ENCODE data around the gene MAB21L2.
"Not testable (repeated sequence)": the region's sequence is repeated elsewhere in the genome, so short reads cannot be mapped to it uniquely, and the experiment has no call there.

Gene MAB21L2

DNA sequence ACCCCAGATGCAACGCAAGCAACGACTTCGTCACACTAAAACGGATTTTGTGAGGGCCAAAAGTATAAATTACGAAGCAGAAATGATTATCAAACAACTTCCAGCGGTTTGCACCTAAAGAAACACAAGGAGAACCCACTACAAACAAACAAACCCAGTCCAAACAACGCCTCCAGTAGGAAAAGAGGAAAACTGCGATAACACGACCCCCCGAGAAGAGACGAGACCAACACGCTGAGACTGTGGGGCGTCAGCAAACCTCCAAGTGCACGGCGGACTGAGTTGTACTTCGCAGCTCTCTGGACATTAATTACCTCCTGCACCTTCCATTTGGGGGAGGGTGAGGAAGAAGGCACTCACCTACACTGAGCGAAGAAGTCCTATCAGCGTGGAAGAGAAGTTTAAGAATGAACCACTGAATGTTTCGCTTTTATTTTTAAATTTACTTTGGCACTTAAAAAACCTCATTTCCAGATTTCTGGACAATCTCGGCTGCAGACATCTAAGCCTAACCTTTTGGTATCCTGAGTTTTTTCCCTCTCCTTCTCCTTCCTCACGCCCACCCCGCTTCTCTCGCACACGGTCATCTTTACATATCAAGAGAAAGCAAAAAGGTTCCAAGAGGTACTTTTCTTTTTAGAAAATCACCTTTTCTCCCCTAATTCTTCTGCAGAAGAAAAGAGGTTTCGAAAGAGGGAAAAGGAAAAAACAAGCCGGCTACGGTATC, at the start of gene MAB21L2:
Gene MAB21L2 (plus strand): TSS at position 6 of the 727 bp plus-strand sequence. CDS start 879 bp downstream, outside the sequence.
- Histone ChIP-seq H3K9me2 (replicated peaks; ENCODE audit: low read depth, low read length) (no peaks in the 10 kb centered on the region), H3K9me3 (ENCODE audit: insufficient read depth, low read depth, low read length) (no peaks in the 10 kb centered on the region), H4K20me1 (ENCODE audit: insufficient read depth, low read length, poor library complexity, severe bottlenecking) (no peaks in the 10 kb centered on the region), H2AFZ (ENCODE audit: low read length) (no peak within 1 kb of the TSS), H3K4me1 (ENCODE audit: insufficient read depth, low read length, poor library complexity, severe bottlenecking) (no peaks in the 10 kb centered on the region), H3K27me3 (ENCODE audit: insufficient read depth, low read length, poor library complexity, severe bottlenecking) (no peaks in the 10 kb centered on the region), H3K36me3 (ENCODE audit: insufficient read depth, low read length) (peaks cover 17% of the 10 kb centered on the region; the same call in 1 of the 2 replicates), H3F3A (ENCODE audit: low read depth) (no peaks in the 10 kb centered on the region), H3K79me2 (ENCODE audit: insufficient read depth, low read length) (no peaks in the 10 kb centered on the region), H3K4me3 (ENCODE audit: low read length, poor library complexity, severe bottlenecking) (no peak within 1 kb of the TSS), H3K9ac (ENCODE audit: low read depth, low read length, poor library complexity, severe bottlenecking) (no peak within 1 kb of the TSS), H3K4me2 (ENCODE audit: low read depth, low read length, poor library complexity, severe bottlenecking) (no peak within 1 kb of the TSS)
- TF ChIP-seq EZH2phosphoT487 (IDR thresholded peaks at IDR 0.05; ENCODE audit: borderline replicate concordance) = no peak
- TF ChIP-seq, protein P1, sequence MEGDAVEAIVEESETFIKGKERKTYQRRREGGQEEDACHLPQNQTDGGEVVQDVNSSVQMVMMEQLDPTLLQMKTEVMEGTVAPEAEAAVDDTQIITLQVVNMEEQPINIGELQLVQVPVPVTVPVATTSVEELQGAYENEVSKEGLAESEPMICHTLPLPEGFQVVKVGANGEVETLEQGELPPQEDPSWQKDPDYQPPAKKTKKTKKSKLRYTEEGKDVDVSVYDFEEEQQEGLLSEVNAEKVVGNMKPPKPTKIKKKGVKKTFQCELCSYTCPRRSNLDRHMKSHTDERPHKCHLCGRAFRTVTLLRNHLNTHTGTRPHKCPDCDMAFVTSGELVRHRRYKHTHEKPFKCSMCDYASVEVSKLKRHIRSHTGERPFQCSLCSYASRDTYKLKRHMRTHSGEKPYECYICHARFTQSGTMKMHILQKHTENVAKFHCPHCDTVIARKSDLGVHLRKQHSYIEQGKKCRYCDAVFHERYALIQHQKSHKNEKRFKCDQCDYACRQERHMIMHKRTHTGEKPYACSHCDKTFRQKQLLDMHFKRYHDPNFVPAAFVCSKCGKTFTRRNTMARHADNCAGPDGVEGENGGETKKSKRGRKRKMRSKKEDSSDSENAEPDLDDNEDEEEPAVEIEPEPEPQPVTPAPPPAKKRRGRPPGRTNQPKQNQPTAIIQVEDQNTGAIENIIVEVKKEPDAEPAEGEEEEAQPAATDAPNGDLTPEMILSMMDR (conservative IDR thresholded peaks at IDR 0.05; ENCODE audit: low read length) = no peak

DNA sequence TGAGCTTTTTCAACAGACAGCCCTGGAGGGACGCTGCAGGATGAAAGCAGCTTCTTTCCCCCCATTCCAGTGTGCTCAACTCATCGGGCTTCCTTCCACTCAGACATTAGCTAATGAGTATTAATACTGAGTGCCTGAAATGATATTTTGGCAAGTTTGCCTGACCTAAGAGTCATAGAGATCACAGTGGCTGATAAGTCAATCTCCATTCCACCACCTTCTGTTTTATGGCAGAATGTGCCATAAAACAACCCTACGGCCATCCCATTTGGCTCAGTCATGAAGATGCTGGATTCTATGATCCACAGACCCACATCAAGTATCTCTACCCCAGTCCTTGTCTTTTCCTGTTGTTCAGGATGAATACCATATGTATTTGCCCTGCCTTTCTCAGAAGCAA, 48.3 kb upstream of the MAB21L2 start:
- no peak overlapping the region for H3K9ac ChIP-seq (ENCODE audit: low read depth, low read length, poor library complexity, severe bottlenecking)

DNA sequence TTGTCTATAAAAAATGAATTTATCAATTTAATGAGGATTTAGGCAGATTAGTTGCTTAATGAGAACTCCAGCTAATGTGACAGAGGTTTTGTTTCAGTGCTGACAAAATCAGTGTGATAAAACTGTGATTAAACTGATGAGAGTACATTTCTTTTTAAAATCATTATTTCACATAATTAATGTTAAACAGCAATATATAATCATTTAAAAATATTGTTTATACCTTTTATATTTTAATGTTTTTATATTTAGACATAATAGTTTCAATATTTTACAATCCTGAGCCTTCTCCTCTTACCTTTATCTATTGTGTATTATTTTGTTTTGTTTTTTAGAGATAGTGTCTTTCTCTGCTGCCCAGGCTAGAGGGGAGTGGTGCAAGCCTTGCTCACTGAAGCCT, 47.1 kb upstream of the MAB21L2 start:
- H3K27me3 ChIP-seq (ENCODE audit: insufficient read depth, low read length, poor library complexity, severe bottlenecking) = no peaks in the 10 kb centered on the region
- TF ChIP-seq, protein P1 (conservative IDR thresholded peaks at IDR 0.05; ENCODE audit: low read length) = no peak
- no peak for TF ChIP-seq EZH2phosphoT487 (IDR thresholded peaks at IDR 0.05; ENCODE audit: borderline replicate concordance)
- no peaks in the 10 kb centered on the region for H3K9me2 ChIP-seq (replicated peaks; ENCODE audit: low read depth, low read length)
- no peaks in the 10 kb centered on the region for H3K36me3 ChIP-seq (ENCODE audit: insufficient read depth, low read length)
- no peak overlapping the region for H3K4me3 ChIP-seq (ENCODE audit: low read length, poor library complexity, severe bottlenecking)
- no peak overlapping the region for H3K4me2 ChIP-seq (ENCODE audit: low read depth, low read length, poor library complexity, severe bottlenecking)
- H3F3A ChIP-seq (ENCODE audit: low read depth) = no peaks in the 10 kb centered on the region
- no peaks in the 10 kb centered on the region for H4K20me1 ChIP-seq (ENCODE audit: insufficient read depth, low read length, poor library complexity, severe bottlenecking)
- H3K9ac ChIP-seq (ENCODE audit: low read depth, low read length, poor library complexity, severe bottlenecking) = no peak overlapping the region
- no peak overlapping the region for H2AFZ ChIP-seq (ENCODE audit: low read length)
- H3K9me3 ChIP-seq (ENCODE audit: insufficient read depth, low read depth, low read length) = no peaks in the 10 kb centered on the region
- no peaks in the 10 kb centered on the region for H3K79me2 ChIP-seq (ENCODE audit: insufficient read depth, low read length)
- no peaks in the 10 kb centered on the region for H3K4me1 ChIP-seq (ENCODE audit: insufficient read depth, low read length, poor library complexity, severe bottlenecking)

More for the DNA sequence above, 48.3 kb upstream of the MAB21L2 start:
- H3K79me2 ChIP-seq (ENCODE audit: insufficient read depth, low read length) = no peaks in the 10 kb centered on the region
- H2AFZ ChIP-seq (ENCODE audit: low read length) = no peak overlapping the region
- no peaks in the 10 kb centered on the region for H3K9me3 ChIP-seq (ENCODE audit: insufficient read depth, low read depth, low read length)
- H3F3A ChIP-seq (ENCODE audit: low read depth) = no peaks in the 10 kb centered on the region
- H3K4me1 ChIP-seq (ENCODE audit: insufficient read depth, low read length, poor library complexity, severe bottlenecking) = no peaks in the 10 kb centered on the region
- H3K9me2 ChIP-seq (replicated peaks; ENCODE audit: low read depth, low read length) = no peaks in the 10 kb centered on the region
- H3K36me3 ChIP-seq (ENCODE audit: insufficient read depth, low read length) = no peaks in the 10 kb centered on the region
- no peak overlapping the region for H3K4me2 ChIP-seq (ENCODE audit: low read depth, low read length, poor library complexity, severe bottlenecking)
- no peaks in the 10 kb centered on the region for H3K27me3 ChIP-seq (ENCODE audit: insufficient read depth, low read length, poor library complexity, severe bottlenecking)
- no peaks in the 10 kb centered on the region for H4K20me1 ChIP-seq (ENCODE audit: insufficient read depth, low read length, poor library complexity, severe bottlenecking)
- TF ChIP-seq, protein P1 (conservative IDR thresholded peaks at IDR 0.05; ENCODE audit: low read length) = no peak
- TF ChIP-seq EZH2phosphoT487 (IDR thresholded peaks at IDR 0.05; ENCODE audit: borderline replicate concordance) = no peak
- H3K4me3 ChIP-seq (ENCODE audit: low read length, poor library complexity, severe bottlenecking) = no peak overlapping the region

DNA sequence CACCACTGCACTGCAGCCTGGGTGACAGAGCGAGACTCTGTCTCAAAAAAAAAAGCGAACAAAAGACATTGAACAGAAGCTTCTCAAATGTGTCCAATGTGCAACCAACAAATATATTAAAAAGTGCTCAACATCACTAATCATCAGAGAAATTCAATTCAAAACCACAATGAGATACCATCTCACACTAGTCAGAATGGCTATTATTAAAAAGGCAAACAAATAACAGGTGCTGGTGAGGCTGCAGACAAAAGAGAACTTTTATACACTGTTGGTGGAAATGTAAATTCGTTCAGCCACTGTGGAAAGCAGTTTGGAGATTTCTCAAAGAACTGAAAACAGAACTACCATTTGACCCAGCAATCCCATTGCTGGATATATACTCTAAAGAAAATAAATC, 44.0 kb upstream of the MAB21L2 start:
- H3K36me3 ChIP-seq (ENCODE audit: insufficient read depth, low read length); H3F3A ChIP-seq (ENCODE audit: low read depth); H3K4me1 ChIP-seq (ENCODE audit: insufficient read depth, low read length, poor library complexity, severe bottlenecking); H3K79me2 ChIP-seq (ENCODE audit: insufficient read depth, low read length); H3K4me2 ChIP-seq (ENCODE audit: low read depth, low read length, poor library complexity, severe bottlenecking); H3K27me3 ChIP-seq (ENCODE audit: insufficient read depth, low read length, poor library complexity, severe bottlenecking); H4K20me1 ChIP-seq (ENCODE audit: insufficient read depth, low read length, poor library complexity, severe bottlenecking); H3K4me3 ChIP-seq (ENCODE audit: low read length, poor library complexity, severe bottlenecking); H3K9me3 ChIP-seq (ENCODE audit: insufficient read depth, low read depth, low read length); H3K9ac ChIP-seq (ENCODE audit: low read depth, low read length, poor library complexity, severe bottlenecking); H2AFZ ChIP-seq (ENCODE audit: low read length); H3K9me2 ChIP-seq (replicated peaks; ENCODE audit: low read depth, low read length): not testable (repeated sequence)

Data from Loucy (cell line).